Breast epithelium (tissue), 3 donors: ENCODE data around the gene DOP1B.

ENCODE experiments used
- CTCF ChIP-seq, 3 donors: fragments of 450-650 bp; IDR thresholded peaks; one replicate each; pipeline ENCODE4 v1.5.1; 2016 to 2017; ENCODE audit warnings: antibody characterized with exemption in 3 of 3, mild to moderate bottlenecking in 3 of 3, moderate library complexity in 3 of 3
- POLR2A ChIP-seq: fragments of 450-650 bp; IDR thresholded peaks from one replicate; pipeline ENCODE4 v1.6.1; 2016; ENCODE audit warnings: antibody characterized with exemption, mild to moderate bottlenecking, moderate library complexity
- POLR2AphosphoS5 ChIP-seq, 3 donors: sonication (generic); formaldehyde crosslinking; IDR thresholded peaks; one replicate each; pipeline ENCODE4 v1.6.1; 2017; ENCODE audit warnings: antibody characterized with exemption in 3 of 3

GRCh38 chr21:36171741-36172331, 15.2 kb downstream of the DOP1B start:
- TF ChIP-seq CTCF (IDR thresholded peaks at IDR 0.05) (no peak), POLR2A (no peak), POLR2AphosphoS5 (IDR thresholded peaks at IDR 0.05) (no peak)
